Measurements from ENCODE around the gene CFAP299. TPM values are rescaled to one million over a fixed set of nuclear protein-coding genes. Genes with fewer than 3 reads are reported as not detected.

The CFAP299 gene
- total and polyA plus RNA-seq, 2 experiments from 2014 or later: not detected

GRCh38 chr4:80388284-80388607, 52.7 kb downstream of the CFAP299 start:
- no peaks in the 10 kb centered on the region for H3K79me2 ChIP-seq
- TF ChIP-seq EZH2 (IDR thresholded peaks at IDR 0.05; ENCODE audit: borderline replicate concordance) (no peak), EZH2phosphoT487 (IDR thresholded peaks at IDR 0.05; ENCODE audit: low read depth, severe bottlenecking, unreplicated experiment) (no peak)
- TF ChIP-seq, protein P1, sequence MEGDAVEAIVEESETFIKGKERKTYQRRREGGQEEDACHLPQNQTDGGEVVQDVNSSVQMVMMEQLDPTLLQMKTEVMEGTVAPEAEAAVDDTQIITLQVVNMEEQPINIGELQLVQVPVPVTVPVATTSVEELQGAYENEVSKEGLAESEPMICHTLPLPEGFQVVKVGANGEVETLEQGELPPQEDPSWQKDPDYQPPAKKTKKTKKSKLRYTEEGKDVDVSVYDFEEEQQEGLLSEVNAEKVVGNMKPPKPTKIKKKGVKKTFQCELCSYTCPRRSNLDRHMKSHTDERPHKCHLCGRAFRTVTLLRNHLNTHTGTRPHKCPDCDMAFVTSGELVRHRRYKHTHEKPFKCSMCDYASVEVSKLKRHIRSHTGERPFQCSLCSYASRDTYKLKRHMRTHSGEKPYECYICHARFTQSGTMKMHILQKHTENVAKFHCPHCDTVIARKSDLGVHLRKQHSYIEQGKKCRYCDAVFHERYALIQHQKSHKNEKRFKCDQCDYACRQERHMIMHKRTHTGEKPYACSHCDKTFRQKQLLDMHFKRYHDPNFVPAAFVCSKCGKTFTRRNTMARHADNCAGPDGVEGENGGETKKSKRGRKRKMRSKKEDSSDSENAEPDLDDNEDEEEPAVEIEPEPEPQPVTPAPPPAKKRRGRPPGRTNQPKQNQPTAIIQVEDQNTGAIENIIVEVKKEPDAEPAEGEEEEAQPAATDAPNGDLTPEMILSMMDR (IDR thresholded peaks at IDR 0.05; ENCODE audit: poor library complexity): no peak
- H3K4me3 ChIP-seq: no peak overlapping the region
- H3K27ac ChIP-seq: no peak overlapping the region
- H3K9me3 ChIP-seq (ENCODE audit: low read depth): no peaks in the 10 kb centered on the region
- H3K27me3 ChIP-seq: no peaks in the 10 kb centered on the region
- no peaks in the 10 kb centered on the region for H3K4me1 ChIP-seq (ENCODE audit: insufficient read depth)
- H2AFZ ChIP-seq: no peak overlapping the region
- H3K36me3 ChIP-seq (replicated peaks; ENCODE audit: insufficient read depth, low read depth): no peaks in the 10 kb centered on the region
- no peaks in the 10 kb centered on the region for H3K9me2 ChIP-seq (replicated peaks; ENCODE audit: insufficient read depth)
- H4K20me1 ChIP-seq (ENCODE audit: insufficient read depth, poor library complexity, severe bottlenecking): no peaks in the 10 kb centered on the region
- no peak overlapping the region for H3K4me2 ChIP-seq
- 93% methylated on average over 8 of the region's 8 CpGs for WGBS (ENCODE audit: low lambda C conversion rate, missing lambda C conversion rate)
- DNase-seq (ENCODE audit: low spot score): no peak

DNA sequence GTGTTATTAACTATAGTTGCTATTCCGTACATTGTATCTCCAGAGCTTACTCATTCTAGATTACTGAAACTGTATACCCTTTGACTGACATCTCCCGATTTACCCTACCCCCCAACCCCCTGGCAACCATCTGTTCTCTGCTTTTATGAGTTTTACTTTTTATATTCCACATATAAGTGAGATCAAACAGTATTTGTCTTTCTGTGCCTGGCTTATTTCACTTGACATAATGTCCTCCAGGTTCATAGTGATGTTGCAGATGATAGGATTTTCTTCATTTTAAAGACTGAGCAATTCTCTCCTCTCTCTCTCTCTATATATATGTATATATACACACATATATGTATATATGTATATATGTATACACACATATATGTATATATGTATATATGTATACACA, 54.6 kb downstream of the CFAP299 start:
- TF ChIP-seq EZH2phosphoT487 (IDR thresholded peaks at IDR 0.05; ENCODE audit: low read depth, severe bottlenecking, unreplicated experiment) (no peak), EZH2 (IDR thresholded peaks at IDR 0.05; ENCODE audit: borderline replicate concordance) (no peak)
- TF ChIP-seq, protein P1 (IDR thresholded peaks at IDR 0.05; ENCODE audit: poor library complexity): no peak
- 79% methylated on average over 2 of the region's 2 CpGs for WGBS (ENCODE audit: low lambda C conversion rate, missing lambda C conversion rate)
- Histone ChIP-seq H3K36me3 (replicated peaks; ENCODE audit: insufficient read depth, low read depth) (no peaks in the 10 kb centered on the region), H3K9me2 (replicated peaks; ENCODE audit: insufficient read depth) (no peaks in the 10 kb centered on the region), H4K20me1 (ENCODE audit: insufficient read depth, poor library complexity, severe bottlenecking) (no peaks in the 10 kb centered on the region), H3K4me3 (no peak overlapping the region), H3K4me2 (no peak overlapping the region), H3K79me2 (no peaks in the 10 kb centered on the region), H3K4me1 (ENCODE audit: insufficient read depth) (no peaks in the 10 kb centered on the region), H3K27ac (no peak overlapping the region), H3K27me3 (no peaks in the 10 kb centered on the region), H3K9me3 (ENCODE audit: low read depth) (no peaks in the 10 kb centered on the region), H2AFZ (no peak overlapping the region)
- no peak for DNase-seq (ENCODE audit: low spot score)

DNA sequence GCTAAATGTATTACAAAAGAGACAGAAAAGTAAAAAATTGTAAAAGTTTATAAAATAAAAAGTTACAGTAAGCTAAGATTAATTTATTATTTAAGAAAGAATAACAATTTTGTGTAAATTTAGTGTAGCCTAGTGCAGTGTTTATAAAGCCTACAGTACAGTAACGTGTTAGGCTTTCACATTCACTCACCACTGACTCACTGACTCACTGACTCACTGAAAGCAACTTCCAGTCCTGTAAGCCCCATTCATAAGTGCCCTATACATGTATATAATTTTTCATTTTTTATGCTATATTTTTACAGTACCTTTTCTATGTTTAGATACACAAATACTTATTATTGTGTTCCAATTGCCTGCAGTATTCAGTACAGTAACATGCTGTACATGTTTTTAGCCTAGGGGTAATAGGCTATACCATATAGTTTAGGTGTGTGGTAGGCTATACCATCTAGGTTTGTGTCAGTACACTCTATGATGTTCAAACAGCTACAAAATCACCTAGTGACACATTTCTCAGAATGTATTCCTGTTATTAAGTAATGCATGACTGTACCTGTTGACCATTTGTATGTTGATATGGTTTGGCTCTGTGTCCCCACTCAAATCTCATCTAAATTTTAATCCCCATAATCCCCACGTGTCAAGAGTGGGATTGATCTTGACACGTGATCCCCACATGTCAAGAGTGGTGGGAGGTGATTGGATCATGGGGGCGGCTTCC, 57.9 kb downstream of the CFAP299 start:
- no peak overlapping the region for H3K4me2 ChIP-seq
- no peaks in the 10 kb centered on the region for H3K4me1 ChIP-seq (ENCODE audit: insufficient read depth)
- WGBS (ENCODE audit: low lambda C conversion rate, missing lambda C conversion rate): 83% methylated on average over 4 of the region's 4 CpGs
- TF ChIP-seq, protein P1 (IDR thresholded peaks at IDR 0.05; ENCODE audit: poor library complexity): no peak
- TF ChIP-seq EZH2 (IDR thresholded peaks at IDR 0.05; ENCODE audit: borderline replicate concordance) (no peak), EZH2phosphoT487 (IDR thresholded peaks at IDR 0.05; ENCODE audit: low read depth, severe bottlenecking, unreplicated experiment) (no peak)
- no peak overlapping the region for H3K4me3 ChIP-seq
- H3K79me2 ChIP-seq: no peaks in the 10 kb centered on the region
- H3K36me3 ChIP-seq (replicated peaks; ENCODE audit: insufficient read depth, low read depth): no peaks in the 10 kb centered on the region
- no peak for DNase-seq (ENCODE audit: low spot score)
- H3K27ac ChIP-seq: no peak overlapping the region
- no peak overlapping the region for H2AFZ ChIP-seq
- no peaks in the 10 kb centered on the region for H4K20me1 ChIP-seq (ENCODE audit: insufficient read depth, poor library complexity, severe bottlenecking)
- no peaks in the 10 kb centered on the region for H3K9me2 ChIP-seq (replicated peaks; ENCODE audit: insufficient read depth)
- H3K27me3 ChIP-seq: no peaks in the 10 kb centered on the region
- H3K9me3 ChIP-seq (ENCODE audit: low read depth): no peaks in the 10 kb centered on the region
